ENCODE data around the gene NPHP4. TPM values are rescaled to one million over a fixed set of nuclear protein-coding genes. Genes with fewer than 3 reads are reported as not detected.

The NPHP4 gene
- polyA plus RNA-seq, 1 donor, result 4.1 TPM

GRCh38 chr1:5971471-5972197, 20.6 kb downstream of the NPHP4 start:
- no peak for DNase-seq (ENCODE audit: low read depth)

- no peak for DNase-seq (ENCODE audit: low read depth)
These were observed 21.5 kb downstream of the NPHP4 start for GRCh38 chr1:5970610-5971273.

- no peak for DNase-seq (ENCODE audit: low read depth)
These were observed 23.1 kb downstream of the NPHP4 start for GRCh38 chr1:5969168-5969567.

GRCh38 chr1:5968161-5968736, 24.0 kb downstream of the NPHP4 start:
- DNase-seq (ENCODE audit: low read depth), result no peak

GRCh38 chr1:5967351-5968160, 24.7 kb downstream of the NPHP4 start:
- no peak for DNase-seq (ENCODE audit: low read depth)

- DNase-seq (ENCODE audit: low read depth), result no peak
These were observed 25.6 kb downstream of the NPHP4 start for GRCh38 chr1:5966543-5967205.

- DNase-seq (ENCODE audit: low read depth), result no peak
These were observed 26.6 kb downstream of the NPHP4 start for GRCh38 chr1:5965586-5966131.

GRCh38 chr1:5962265-5963105, 29.7 kb downstream of the NPHP4 start:
- no peak for DNase-seq (ENCODE audit: low read depth)

- no peak for DNase-seq (ENCODE audit: low read depth)
These were observed 30.6 kb downstream of the NPHP4 start for GRCh38 chr1:5961601-5962000.

GRCh38 chr1:5960336-5960735, 31.9 kb downstream of the NPHP4 start:
- no peak for DNase-seq (ENCODE audit: low read depth)

GRCh38 chr1:5959667-5960230, 32.5 kb downstream of the NPHP4 start:
- no peak for DNase-seq (ENCODE audit: low read depth)

GRCh38 chr1:5959087-5959486, 33.1 kb downstream of the NPHP4 start:
- DNase-seq (ENCODE audit: low read depth), result no peak

- no peak for DNase-seq (ENCODE audit: low read depth)
These were observed 36.0 kb downstream of the NPHP4 start for GRCh38 chr1:5956022-5956830.

GRCh38 chr1:5955479-5955977, 36.7 kb downstream of the NPHP4 start:
- no peak for DNase-seq (ENCODE audit: low read depth)

GRCh38 chr1:5954964-5955363, 37.3 kb downstream of the NPHP4 start:
- no peak for DNase-seq (ENCODE audit: low read depth)

GRCh38 chr1:5953386-5953785, 38.8 kb downstream of the NPHP4 start:
- no peak for DNase-seq (ENCODE audit: low read depth)

- no peak for DNase-seq (ENCODE audit: low read depth)
These were observed 40.3 kb downstream of the NPHP4 start for GRCh38 chr1:5951846-5952410.

- DNase-seq (ENCODE audit: low read depth), result no peak
These were observed 41.0 kb downstream of the NPHP4 start for GRCh38 chr1:5950994-5951785.
